Measurements from ENCODE around the gene SMARCA4.

Gene SMARCA4

GRCh38 chr19:11054628-11055027, 93.8 kb downstream of the SMARCA4 start:
- no peak overlapping the region for H3K4me3 ChIP-seq (ENCODE audit: low read depth, low read length)
- TF ChIP-seq CTCF (IDR thresholded peaks at IDR 0.05; ENCODE audit: low read depth, low read length) = no peak
- no peaks in the 10 kb centered on the region for H3K27me3 ChIP-seq
- peaks cover 63% of the 10 kb centered on the region for H3K36me3 ChIP-seq
- H3K4me1 ChIP-seq = no peaks in the 10 kb centered on the region
- no peak for DNase-seq
- H3K9me3 ChIP-seq = no peaks in the 10 kb centered on the region

GRCh38 chr19:11058246-11059030, 97.6 kb downstream of the SMARCA4 start:
- TF ChIP-seq CTCF (IDR thresholded peaks at IDR 0.05; ENCODE audit: low read depth, low read length) = no peak
- H3K4me3 ChIP-seq (ENCODE audit: low read depth, low read length) = no peak overlapping the region
- peaks cover 72% of the 10 kb centered on the region for H3K36me3 ChIP-seq
- H3K9me3 ChIP-seq = no peaks in the 10 kb centered on the region
- H3K4me1 ChIP-seq = no peaks in the 10 kb centered on the region
- no peaks in the 10 kb centered on the region for H3K27me3 ChIP-seq
- no peak for DNase-seq

- Histone ChIP-seq H3K4me1 (no peaks in the 10 kb centered on the region), H3K9me3 (no peaks in the 10 kb centered on the region), H3K4me3 (ENCODE audit: low read depth, low read length) (no peak overlapping the region), H3K36me3 (peaks cover 69% of the 10 kb centered on the region), H3K27me3 (no peaks in the 10 kb centered on the region)
- DNase-seq = no peak
- no peak for TF ChIP-seq CTCF (IDR thresholded peaks at IDR 0.05; ENCODE audit: low read depth, low read length)
Observed at GRCh38 chr19:11059511-11060358, 98.9 kb downstream of the SMARCA4 start.

- no peaks in the 10 kb centered on the region for H3K27me3 ChIP-seq
- H3K4me1 ChIP-seq = no peaks in the 10 kb centered on the region
- TF ChIP-seq CTCF (IDR thresholded peaks at IDR 0.05; ENCODE audit: low read depth, low read length) = no peak
- H3K36me3 ChIP-seq = peaks cover 74% of the 10 kb centered on the region
- H3K9me3 ChIP-seq = no peaks in the 10 kb centered on the region
- H3K4me3 ChIP-seq (ENCODE audit: low read depth, low read length) = no peak overlapping the region
- no peak for DNase-seq
Observed at GRCh38 chr19:11061952-11062351, 101.1 kb downstream of the SMARCA4 start.

- Histone ChIP-seq H3K36me3 (peaks cover 72% of the 10 kb centered on the region), H3K4me1 (no peaks in the 10 kb centered on the region), H3K4me3 (ENCODE audit: low read depth, low read length) (no peak overlapping the region), H3K9me3 (no peaks in the 10 kb centered on the region), H3K27me3 (no peaks in the 10 kb centered on the region)
- TF ChIP-seq CTCF (IDR thresholded peaks at IDR 0.05; ENCODE audit: low read depth, low read length) = no peak
- no peak for DNase-seq
Observed at GRCh38 chr19:11063434-11063833, 102.6 kb downstream of the SMARCA4 start.

Measured in BE2C (cell line).